A172 (cell line): ENCODE results near the gene MAN1B1. TPM values are rescaled to one million over a fixed set of nuclear protein-coding genes. Genes with fewer than 3 reads are reported as not detected.

Source experiments
- DNase-seq: peaks from one replicate; pipeline ENCODE4 v3.0.0-alpha.2; 2015; ENCODE audit warnings: low spot score
- total RNA-seq: library from RNA; depleted of rRNA; stranded (reverse); fragments of >200 nt; shearing (Covaris generic); gene quantifications from 2 replicates; pipeline ENCODE4 v1.2.3, GENCODE V29; 2014

Gene MAN1B1
- total RNA-seq, 1 experiment from 2014 or later, result 196 TPM

DNA sequence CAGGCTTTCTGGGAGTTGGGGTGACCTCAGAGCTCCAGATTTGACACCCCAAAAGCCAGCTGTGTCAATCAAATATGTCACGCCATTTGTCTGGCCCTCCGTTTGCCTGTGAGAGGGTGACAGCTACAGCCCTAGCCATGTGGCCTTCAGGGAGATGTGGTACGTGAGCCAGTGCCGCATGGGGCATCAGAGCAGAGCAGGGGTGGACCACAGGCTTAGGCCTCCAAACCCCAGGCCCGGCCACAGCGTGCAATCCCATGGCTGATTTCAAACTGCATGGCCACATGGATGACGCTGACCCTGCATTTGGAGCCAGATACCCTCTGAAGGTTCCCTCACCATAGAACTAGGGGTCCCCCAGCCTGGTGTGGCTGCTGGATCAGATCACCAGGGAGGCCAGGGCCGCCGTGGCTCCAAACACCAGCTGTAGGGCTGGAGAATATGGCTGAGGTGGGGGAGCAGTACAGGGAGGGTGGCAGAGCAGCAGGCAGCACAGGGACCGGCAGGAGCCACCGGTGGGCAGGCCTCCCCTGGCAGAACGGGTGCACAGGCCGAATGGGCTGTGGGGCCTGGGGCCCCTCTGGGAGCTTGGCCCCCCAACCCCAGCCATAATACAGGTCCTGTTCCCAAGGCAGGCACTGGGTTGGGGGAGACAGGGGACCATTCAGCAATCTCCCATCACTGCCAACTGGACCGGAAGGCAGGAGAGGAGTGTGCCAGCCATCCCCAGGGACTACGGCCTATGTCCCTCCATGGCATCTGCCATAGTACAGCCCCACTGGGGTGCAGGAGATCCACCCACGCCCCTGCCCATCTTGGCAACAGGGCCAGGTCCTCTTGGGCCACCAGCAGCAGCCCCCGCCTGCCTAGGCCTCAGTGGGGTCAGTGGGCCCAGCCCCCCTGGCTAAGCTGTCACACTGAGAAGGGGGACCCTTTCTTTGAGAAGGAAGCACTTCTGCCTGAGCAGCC, 18.0 kb upstream of the MAN1B1 start:
- no peak for DNase-seq

- DNase-seq, result no peak
Measured at GRCh38 chr9:137069508-137070091, 17.2 kb upstream of the MAN1B1 start.

DNA sequence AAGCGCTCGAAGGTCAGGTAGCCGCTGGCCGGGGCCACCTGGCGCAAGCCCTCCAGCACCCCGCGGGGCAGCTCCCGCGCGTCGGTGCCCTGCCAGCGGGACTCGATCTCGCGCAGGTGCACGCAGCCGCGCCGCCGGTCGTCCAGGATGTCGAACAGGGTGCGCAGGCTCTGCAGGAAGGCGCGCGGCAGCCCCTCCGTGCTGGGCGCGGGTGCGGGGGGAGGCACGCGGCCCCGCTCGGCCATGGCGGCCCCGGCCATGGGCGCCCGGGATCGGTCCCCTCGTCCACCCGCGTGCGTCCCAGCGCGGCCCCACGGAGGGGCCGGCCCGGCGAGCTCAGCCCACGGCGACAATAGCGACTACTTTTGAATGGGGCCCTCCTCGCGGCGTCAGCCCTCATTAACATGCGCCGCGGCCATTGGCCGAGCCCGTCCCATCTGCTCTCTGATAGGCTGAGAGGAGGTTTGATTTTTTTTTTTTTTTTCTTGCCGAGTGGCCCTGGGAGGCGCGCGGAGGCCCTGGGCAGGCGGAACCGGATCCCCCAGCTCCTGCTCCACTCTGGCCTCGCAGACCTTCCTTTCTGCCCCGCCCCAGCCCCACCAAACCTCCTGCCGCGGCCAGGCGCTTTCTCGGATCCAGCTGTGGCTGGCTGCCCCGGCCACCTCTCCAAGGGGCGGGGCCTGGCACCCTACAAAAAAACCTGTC, 16.4 kb upstream of the MAN1B1 start, which contains the start of gene SAPCD2:
SAPCD2 (minus strand) TSS at position 357 of the 705 bp plus-strand sequence; CDS start at position 260, 97 bp downstream.
- DNase-seq, result peak; percentile 97

DNA sequence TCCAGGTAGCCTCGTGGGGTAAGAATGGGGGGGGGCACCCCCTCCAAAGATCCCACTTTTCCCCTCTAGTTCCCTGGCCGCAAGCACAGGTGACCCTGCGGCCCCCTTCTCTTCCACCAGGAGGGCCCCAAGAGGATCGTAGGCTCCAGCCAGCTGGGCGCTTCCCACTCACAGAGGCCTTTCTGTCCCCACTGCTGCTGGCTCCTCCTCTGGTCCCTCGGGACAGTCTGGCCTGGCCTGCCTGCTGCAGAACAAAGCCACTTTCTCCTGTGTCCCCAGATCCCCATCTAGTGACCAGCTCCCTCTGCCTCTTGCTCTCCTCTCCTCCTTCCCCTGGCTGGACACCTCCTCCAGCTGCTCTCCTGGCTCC, 15.9 kb upstream of the MAN1B1 start:
- DNase-seq, result peak; percentile 65

GRCh38 chr9:137071282-137071681, 15.5 kb upstream of the MAN1B1 start:
- DNase-seq, result no peak

DNA sequence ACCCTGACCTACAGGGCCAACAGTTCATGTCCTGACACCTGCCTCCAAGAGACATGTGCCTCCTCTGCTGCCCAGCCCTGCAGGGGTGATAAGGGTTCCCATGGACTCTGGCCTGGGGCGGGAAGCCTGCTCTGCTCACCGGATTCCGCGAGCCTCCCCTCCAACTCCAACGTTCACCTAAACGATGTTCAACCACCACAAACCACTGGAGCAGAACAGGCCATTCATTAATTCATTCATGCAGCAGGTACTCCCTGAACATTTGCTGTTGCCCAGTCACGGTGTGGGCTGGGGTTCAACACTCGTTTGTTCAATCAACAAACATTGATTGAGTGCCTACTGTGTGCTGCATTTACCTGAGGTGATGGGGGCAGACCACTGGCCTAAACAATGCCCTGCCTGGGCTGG, 12.8 kb upstream of the MAN1B1 start:
- DNase-seq, result no peak

DNA sequence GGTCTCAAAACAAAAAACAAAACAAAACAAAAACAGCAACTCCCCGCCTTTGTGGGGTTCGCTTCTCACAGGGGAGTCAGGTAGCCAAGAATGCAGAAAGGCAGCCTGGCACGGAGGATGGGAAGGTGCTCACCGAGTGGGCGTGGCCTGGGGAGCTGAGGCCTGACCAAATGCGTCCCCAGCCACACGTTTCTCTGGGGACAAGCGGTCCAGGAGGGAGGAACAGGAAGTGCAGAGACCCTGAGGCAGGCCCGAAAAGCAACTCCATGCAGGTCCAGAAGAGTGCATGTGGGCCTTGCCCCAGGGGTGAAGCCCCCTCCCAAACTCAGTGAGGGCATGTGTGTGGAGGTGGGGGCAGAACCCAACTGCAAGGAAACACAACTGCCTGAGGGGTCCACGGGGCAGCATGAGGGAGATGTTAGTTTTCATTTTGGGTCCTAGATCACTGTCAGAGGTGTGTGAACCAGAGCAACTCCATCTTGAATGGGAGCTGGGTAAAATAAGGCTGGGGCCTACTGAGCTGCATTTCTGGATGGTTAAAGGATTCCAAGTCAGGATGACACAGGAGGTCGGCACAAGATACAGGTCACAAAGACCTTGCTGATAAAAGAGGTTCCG, 12.0 kb upstream of the MAN1B1 start:
- no peak for DNase-seq

DNA sequence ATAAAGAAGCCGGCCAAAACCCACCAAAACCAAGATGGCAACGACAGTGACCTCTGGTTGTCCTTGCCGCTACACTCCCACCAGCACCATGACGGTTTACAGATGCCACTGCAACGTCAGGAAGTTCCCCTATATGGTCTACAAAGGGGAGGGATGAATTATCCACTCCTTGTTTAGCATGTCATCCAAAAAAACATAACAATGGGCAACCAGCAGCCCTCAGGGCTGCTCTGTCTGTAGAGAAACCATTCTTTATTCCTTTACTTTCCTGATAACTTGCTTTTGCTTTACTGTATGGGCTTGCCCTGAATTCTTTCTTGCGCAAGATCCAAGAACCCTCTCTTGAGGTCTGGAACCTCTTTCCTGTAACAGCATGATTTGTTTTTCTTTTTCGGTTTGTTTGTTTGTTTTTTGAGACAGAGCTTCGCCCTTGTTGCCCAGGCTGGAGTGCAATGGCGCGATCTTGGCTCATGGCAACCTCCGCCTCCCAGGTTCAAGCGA, 11.5 kb upstream of the MAN1B1 start:
- DNase-seq, result no peak

- DNase-seq, result no peak
Measured at GRCh38 chr9:137076636-137077009, 10.2 kb upstream of the MAN1B1 start.

- peak; percentile 82 for DNase-seq
Measured at GRCh38 chr9:137077010-137077747, 9.6 kb upstream of the MAN1B1 start, which contains the start of gene UAP1L1. Gene UAP1L1 (plus strand): TSS chr9:137077517. CDS start chr9:137077533, 16 bp downstream.

DNA sequence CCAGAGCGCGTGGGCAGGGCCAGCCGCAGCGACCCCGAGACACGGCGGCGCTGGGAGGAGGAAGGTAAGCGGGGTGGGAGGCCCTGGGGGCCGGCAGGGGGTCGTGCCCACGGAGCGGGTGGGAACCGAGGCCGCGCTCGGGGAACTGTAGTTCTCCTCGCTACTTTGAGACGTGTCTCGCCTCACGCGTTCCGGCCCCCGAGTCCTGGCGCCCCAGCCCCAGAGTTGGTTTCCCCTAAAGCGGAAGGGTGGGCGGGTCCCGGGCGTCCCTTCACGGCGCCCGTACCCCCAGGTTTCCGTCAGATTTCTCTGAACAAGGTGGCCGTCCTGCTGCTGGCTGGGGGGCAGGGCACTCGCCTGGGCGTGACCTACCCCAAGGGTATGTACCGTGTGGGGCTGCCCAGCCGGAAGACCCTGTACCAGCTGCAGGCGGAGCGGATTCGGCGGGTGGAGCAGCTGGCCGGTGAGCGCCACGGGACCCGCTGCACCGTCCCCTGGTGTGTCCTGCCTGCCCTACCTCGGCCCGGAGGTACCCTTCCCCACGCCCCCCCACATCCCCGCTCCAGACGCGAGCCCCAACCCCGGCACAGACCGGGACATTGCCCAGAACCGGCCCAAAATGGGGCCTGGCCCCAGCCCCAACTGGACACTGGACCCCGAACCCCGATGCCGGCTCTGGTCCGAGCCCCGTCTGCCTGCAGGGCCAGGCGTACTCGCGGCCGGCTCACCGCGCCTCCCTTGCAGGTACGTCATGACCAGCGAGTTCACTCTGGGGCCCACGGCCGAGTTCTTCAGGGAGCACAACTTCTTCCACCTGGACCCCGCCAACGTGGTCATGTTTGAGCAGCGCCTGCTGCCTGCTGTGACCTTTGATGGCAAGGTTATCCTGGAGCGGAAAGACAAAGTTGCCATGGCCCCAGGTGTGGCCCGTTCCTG, 8.8 kb upstream of the MAN1B1 start:
- peak; percentile 46 for DNase-seq

- DNase-seq, result no peak
Measured at GRCh38 chr9:137078701-137079400, 7.9 kb upstream of the MAN1B1 start.

GRCh38 chr9:137079401-137079787, 7.4 kb upstream of the MAN1B1 start:
- no peak for DNase-seq

DNA sequence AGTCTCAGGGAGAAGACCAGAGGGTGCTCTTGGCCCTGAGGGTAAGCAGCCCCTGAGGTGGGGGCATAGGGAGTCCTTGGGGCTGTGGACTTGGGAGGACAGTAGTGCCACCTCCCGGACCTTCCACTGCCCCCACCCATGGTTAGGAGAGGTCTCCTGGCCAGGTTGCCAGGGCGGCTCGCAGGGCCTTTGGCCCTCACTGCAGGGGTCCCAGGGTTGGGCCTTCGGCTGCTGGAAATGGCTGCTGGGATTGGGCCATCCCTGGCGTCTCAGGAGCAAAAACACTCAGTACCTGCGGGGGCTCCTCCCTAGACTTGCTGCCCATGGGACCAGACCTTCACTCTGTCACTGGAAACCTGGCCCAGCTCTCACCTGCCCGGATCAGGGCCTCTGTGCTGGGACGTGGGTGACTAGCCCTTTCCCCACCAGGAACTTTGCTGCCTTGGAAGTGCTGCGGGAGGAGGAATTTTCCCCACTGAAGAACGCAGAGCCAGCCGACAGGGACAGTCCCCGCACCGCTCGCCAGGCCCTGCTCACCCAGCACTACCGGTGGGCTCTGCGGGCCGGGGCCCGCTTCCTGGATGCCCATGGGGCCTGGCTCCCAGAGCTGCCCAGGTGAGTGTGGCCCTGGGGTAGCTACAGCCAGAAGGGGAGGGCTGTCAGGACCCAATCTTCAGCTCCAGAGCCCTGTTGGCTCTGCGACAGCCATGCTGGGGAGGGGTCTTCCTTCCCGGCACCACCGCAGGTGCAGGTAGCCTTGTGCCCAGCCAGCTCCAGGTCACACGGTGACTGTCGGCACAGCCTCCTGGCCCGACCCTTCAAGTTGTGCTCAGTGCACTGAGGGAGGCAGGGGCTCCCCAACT, 6.3 kb upstream of the MAN1B1 start:
- DNase-seq, result no peak

DNA sequence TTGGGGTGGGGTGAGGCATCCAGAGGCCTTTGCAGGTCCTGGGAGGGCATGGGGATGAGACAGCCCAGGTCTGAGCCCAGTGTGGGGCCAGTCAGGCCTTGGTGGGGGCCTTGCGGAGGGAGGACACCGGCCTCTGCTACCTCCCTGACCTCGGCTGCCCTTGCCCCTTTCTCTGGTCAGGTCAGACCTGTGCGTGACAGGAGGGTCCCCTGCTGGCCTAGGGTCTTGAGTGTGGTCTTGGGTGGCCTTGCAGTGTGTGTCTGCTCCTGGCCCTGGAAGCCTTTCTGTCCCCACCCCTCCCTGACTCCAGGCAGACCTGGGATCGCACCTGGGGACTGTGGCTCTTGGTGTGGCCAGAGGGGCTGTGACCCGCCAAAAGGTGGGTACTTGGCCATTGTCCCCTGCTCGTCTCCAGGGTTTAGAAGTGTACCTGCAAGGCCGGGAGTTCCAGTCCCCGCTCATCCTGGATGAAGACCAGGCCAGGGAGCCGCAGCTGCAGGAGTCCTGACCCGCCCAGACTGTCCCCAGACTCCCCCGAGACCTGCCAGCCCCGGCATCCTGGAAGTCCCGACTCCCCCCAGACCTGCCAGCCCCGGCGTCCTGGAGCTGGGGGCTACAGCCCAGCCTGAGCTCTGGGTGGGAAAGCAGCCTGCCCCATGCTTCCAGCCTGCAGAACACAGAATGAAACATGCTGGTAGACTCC, 4.4 kb upstream of the MAN1B1 start:
- no peak for DNase-seq

DNA sequence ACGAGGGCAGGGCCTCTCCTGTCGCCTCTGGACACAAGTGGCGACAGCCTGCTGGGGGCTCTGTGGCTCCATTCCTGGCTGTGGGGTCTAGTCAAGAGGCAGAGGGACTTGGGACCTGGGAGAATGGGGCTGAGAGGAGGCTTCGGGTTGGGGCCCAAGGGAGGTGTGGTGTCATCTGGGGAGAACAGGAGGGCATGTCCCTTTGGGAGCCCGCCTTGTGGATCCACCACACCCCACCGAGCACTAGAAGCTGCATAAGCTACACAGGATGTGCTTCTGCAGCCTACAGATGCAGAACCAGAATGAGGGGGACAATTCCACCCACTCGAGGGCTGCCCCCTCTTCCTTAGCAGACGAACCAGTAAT, 3.9 kb upstream of the MAN1B1 start:
- DNase-seq, result no peak

- DNase-seq, result peak; percentile 100
Measured at GRCh38 chr9:137083394-137084004, 3.3 kb upstream of the MAN1B1 start.
